Measurements from ENCODE around the gene B4GALT6.

- TF ChIP-seq CEBPB (IDR thresholded peaks at IDR 0.05; ENCODE audit: low read depth, low read length): no peak
- no peak for TF ChIP-seq CTCF (conservative IDR thresholded peaks at IDR 0.05; ENCODE audit: low read depth, low read length)
- TF ChIP-seq RCOR1 (IDR thresholded peaks at IDR 0.05; ENCODE audit: insufficient replicate concordance, low read length): no peak
- TF ChIP-seq USF2 (IDR thresholded peaks at IDR 0.05; ENCODE audit: low read depth, low read length): no peak
- TF ChIP-seq ELK1 (IDR thresholded peaks at IDR 0.05; ENCODE audit: borderline replicate concordance, low read depth, low read length): no peak
- TF ChIP-seq POLR2A (IDR thresholded peaks at IDR 0.05; ENCODE audit: low read depth, low read length): no peak
- TF ChIP-seq BHLHE40 (IDR thresholded peaks at IDR 0.05; ENCODE audit: low read depth, low read length): no peak
- no peak for TF ChIP-seq RAD21 (IDR thresholded peaks at IDR 0.05; ENCODE audit: low read length)
- TF ChIP-seq FOS (IDR thresholded peaks at IDR 0.05; ENCODE audit: low read depth, low read length): no peak
- TF ChIP-seq MAFK (IDR thresholded peaks at IDR 0.05; ENCODE audit: low read depth, low read length): no peak
Observed at GRCh38 chr18:31643003-31643402, 41.4 kb downstream of the B4GALT6 start.
